AG04450 (cell line): ENCODE data around the gene FAM162A. TPM values are rescaled to one million over a fixed set of nuclear protein-coding genes. Genes with fewer than 3 reads are reported as not detected.
"Not testable (repeated sequence)": the region's sequence is repeated elsewhere in the genome, so short reads cannot be mapped to it uniquely, and the experiment has no call there.

ENCODE experiments used
- CTCF ChIA-PET: fragments of 300-600, 350-600 bp; formaldehyde crosslinking; extraction: SDS; loops from one replicate; lab custom pipeline; 2022; ENCODE audit warnings: antibody characterized with exemption, inconsistent platforms; lab: Charles Lee
- POLR2A ChIA-PET: fragments of 350-600 bp; formaldehyde crosslinking; extraction: SDS; loops from one replicate; lab custom pipeline; 2021; ENCODE audit warnings: antibody characterized with exemption, inconsistent platforms; lab: Yijun Ruan, JAX
- DNase-seq: peaks from one replicate; pipeline ENCODE4 v3.0.0-alpha.2; 2011; ENCODE audit warnings: low read depth, low spot score
- H3K27ac ChIP-seq: one replicate; pipeline ENCODE4 v1.5.1; 2012; ENCODE audit warnings: low read depth, low read length, control low read depth
- H3K27me3 ChIP-seq: one replicate; pipeline ENCODE4 v1.6.0; 2012; ENCODE audit warnings: low read length; ENCODE audit not compliant: control insufficient read depth, insufficient read depth
- H3K4me3 ChIP-seq: 2 replicates; pipeline ENCODE4 v1.5.1; 2011; ENCODE audit warnings: mild to moderate bottlenecking, low read depth, low read length, control low read depth
- H3K9me3 ChIP-seq: 2 replicates; pipeline ENCODE4 v1.5.1; 2012; ENCODE audit warnings: low read length; ENCODE audit not compliant: control insufficient read depth, insufficient read depth
- CTCF ChIP-seq: IDR thresholded peaks from 2 replicates; pipeline ENCODE4 v1.5.1; 2011; ENCODE audit warnings: low read depth, low read length, control low read depth, inconsistent platforms
- polyA plus RNA-seq: library from polyadenylated mRNA; depleted of rRNA; stranded (reverse); fragments of >200 nt; gene quantifications from 2 replicates; pipeline ENCODE4 v1.2.3, GENCODE V29; 2011

FAM162A gene
- polyA plus RNA-seq, 1 experiment, result 61.6 TPM

DNA sequence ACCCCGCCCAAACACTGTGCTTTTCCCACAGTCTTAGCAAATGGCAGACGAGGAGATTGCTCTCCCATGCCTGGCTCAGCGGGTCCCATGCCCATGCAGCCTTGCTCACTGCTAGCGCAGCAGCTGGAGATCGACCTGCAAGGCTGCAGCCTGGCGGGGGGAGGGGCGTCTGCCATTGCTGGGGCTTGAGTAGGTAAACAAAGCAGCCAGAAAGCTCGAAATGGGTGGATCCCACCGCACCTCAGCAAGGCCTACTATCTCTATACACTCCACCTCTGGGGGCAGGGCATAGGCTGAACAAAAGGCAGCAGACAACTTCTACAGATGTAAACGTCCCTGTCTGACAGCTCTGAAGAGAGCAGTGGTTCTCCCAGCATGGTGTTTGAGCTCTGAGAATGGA, 59.1 kb downstream of the FAM162A start:
- Histone ChIP-seq H3K27ac (no peak overlapping the region), H3K27me3 (no peaks in the 10 kb centered on the region), H3K9me3 (no peaks in the 10 kb centered on the region), H3K4me3 (no peak overlapping the region)
- ChIA-PET POLR2A (no interaction called here), CTCF (no interaction called here)
- no peak for TF ChIP-seq CTCF
- no peak for DNase-seq

DNA sequence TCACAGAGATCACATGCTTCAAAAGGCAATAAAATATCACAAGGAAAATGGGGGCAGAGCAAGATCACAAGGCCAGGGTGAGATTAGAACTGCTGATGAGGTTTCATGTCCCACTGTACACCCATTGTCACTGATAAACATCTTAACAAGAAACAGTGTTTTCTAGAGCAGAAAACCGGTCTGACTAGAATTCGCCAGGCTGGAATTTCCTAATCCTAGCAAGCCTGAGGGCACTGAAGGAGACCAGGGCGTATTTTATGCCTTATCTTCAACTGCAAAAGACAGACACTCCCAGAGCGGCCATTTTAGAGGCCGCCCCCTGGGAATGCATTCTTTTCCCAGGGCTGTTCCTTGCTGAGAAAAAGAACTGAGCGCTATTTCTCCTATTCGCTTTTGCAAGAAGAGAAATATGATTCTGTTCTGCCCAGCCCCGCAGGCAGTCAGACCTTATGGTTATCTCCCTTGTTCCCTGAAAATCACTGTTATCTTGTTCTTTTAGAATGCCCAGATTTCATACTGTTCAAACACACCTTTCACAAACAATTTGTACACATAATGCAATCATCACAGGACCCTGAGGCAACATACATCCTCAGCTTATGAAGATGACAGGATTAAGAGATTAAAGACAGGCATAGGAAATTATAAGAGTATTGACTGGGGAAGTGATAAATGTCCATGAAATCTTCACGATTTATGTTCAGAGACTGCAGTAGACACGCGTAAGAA, 59.9 kb downstream of the FAM162A start:
- H3K9me3 ChIP-seq, DNase-seq, POLR2A ChIA-PET, H3K27ac ChIP-seq, H3K4me3 ChIP-seq, H3K27me3 ChIP-seq, CTCF ChIA-PET: not testable (repeated sequence)

DNA sequence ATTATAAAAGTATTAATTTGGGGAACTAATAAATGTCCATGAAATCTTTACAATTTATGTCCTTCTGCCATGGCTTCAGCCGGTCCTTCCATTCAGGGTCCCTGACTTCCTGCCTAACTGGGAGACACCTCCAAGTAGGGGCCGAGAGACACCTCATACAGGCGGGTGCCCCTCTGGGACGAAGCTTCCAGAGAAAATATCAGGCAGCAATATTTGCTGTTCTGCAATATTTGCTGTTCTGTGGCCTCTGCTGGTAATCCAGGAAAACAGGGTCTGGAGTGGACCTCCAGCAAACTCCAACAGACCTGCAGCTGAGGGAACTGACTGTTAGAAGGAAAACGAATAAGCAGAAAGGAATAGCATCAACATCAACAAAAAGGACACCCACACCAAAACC, 60.5 kb downstream of the FAM162A start:
- H3K9me3 ChIP-seq, H3K27ac ChIP-seq, POLR2A ChIA-PET, DNase-seq, H3K27me3 ChIP-seq, H3K4me3 ChIP-seq: not testable (repeated sequence)
- CTCF ChIA-PET, result interaction anchor here (0.6 kb wide), 1 partner anchor 12 kb away, joined by 3 read pairs; no protein-coding TSS in a partner anchor

DNA sequence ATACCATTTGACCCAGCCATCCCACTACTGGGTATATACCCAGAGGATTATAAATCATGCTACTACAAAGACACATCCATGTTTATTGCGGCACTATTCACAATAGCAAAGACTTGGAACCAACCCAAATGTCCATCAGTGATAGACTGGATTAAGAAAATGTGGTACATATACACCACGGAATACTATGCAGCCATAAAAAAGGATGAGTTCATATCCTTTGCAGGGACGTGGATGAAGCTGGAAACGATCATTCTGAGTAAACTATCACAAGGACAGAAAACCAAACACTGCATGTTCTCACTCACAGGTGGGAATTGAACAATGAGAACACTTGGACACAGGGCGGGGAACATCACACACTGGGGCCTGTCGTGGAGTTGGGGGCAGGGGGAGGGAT, 64.2 kb downstream of the FAM162A start:
- POLR2A ChIA-PET, H3K4me3 ChIP-seq, CTCF ChIA-PET, H3K27ac ChIP-seq, DNase-seq, H3K27me3 ChIP-seq, H3K9me3 ChIP-seq: not testable (repeated sequence)

- ChIA-PET CTCF (interaction anchor here (0.6 to 1.0 kb wide), 2 partner anchors 38 to 59 kb away, joined by 3 read pairs; no protein-coding TSS in a partner anchor), POLR2A (no interaction called here)
- no peak for TF ChIP-seq CTCF
- H3K27me3 ChIP-seq, result no peaks in the 10 kb centered on the region
- H3K9me3 ChIP-seq, result no peaks in the 10 kb centered on the region
- H3K27ac ChIP-seq, result no peak overlapping the region
- DNase-seq, result no peak
- H3K4me3 ChIP-seq, result no peak overlapping the region
Observed at GRCh38 chr3:122451371-122451770, 67.4 kb downstream of the FAM162A start.

- Histone ChIP-seq H3K9me3 (no peaks in the 10 kb centered on the region), H3K27me3 (no peaks in the 10 kb centered on the region), H3K4me3 (no peak overlapping the region), H3K27ac (no peak overlapping the region)
- no peak for DNase-seq
- CTCF ChIA-PET, result interaction anchor here (0.6 to 3.3 kb wide), 2 partner anchors 11 to 223 kb away, joined by 3 to 25 read pairs; no protein-coding TSS in a partner anchor
- POLR2A ChIA-PET, result no interaction called here
- TF ChIP-seq CTCF, result no peak
Observed at GRCh38 chr3:122456074-122456473, 72.1 kb downstream of the FAM162A start.
